Measurements from ENCODE around the gene TM4SF4. TPM values are rescaled to one million over a fixed set of nuclear protein-coding genes. Genes with fewer than 3 reads are reported as not detected.

Gene TM4SF4
- total RNA-seq, 1 donor from 2014 or later: 0.49 TPM

- peak; percentile 90 for TF ChIP-seq CTCF (IDR thresholded peaks at IDR 0.05)
- Histone ChIP-seq H3K27ac (peak overlapping the region; percentile 69), H3K27me3 (no peaks in the 10 kb centered on the region), H3K4me3 (no peak overlapping the region), H3K4me1 (peaks cover 22% of the 10 kb centered on the region), H3K36me3 (no peaks in the 10 kb centered on the region), H3K9me3 (no peaks in the 10 kb centered on the region)
- intact Hi-C loops (cut with DNase I): loop anchor here (10.0 kb wide), 2 partner anchors 86 to 366 kb away; no protein-coding TSS in a partner anchor
- ATAC-seq (peak; percentile 99), DNase-seq (peak; percentile 86)
These were observed 6.0 kb downstream of the TM4SF4 start for GRCh38 chr3:149480326-149481017.

GRCh38 chr3:149481056-149481455 is 6.6 kb downstream of the TM4SF4 start:
- H3K4me1 ChIP-seq: peaks cover 20% of the 10 kb centered on the region
- no peaks in the 10 kb centered on the region for H3K36me3 ChIP-seq
- ATAC-seq (no peak), DNase-seq (no peak)
- H3K9me3 ChIP-seq: no peaks in the 10 kb centered on the region
- TF ChIP-seq CTCF (IDR thresholded peaks at IDR 0.05): no peak
- H3K27me3 ChIP-seq: no peaks in the 10 kb centered on the region
- H3K4me3 ChIP-seq: no peak overlapping the region
- H3K27ac ChIP-seq: no peak overlapping the region
- intact Hi-C loops (cut with DNase I): loop anchor here (10.0 kb wide), 2 partner anchors 86 to 366 kb away; no protein-coding TSS in a partner anchor

- TF ChIP-seq CTCF (IDR thresholded peaks at IDR 0.05): no peak
- Histone ChIP-seq H3K36me3 (no peaks in the 10 kb centered on the region), H3K27ac (no peak overlapping the region), H3K9me3 (no peaks in the 10 kb centered on the region), H3K4me3 (no peak overlapping the region), H3K4me1 (peaks cover 16% of the 10 kb centered on the region), H3K27me3 (no peaks in the 10 kb centered on the region)
- ATAC-seq (no peak), DNase-seq (no peak)
- intact Hi-C loops (cut with DNase I): loop anchor here (10.0 kb wide), 2 partner anchors 87 to 367 kb away; no protein-coding TSS in a partner anchor
These were observed 7.0 kb downstream of the TM4SF4 start for GRCh38 chr3:149481491-149481890.

GRCh38 chr3:149486726-149487125 is 12.2 kb downstream of the TM4SF4 start:
- intact Hi-C loops (cut with DNase I): loop anchor here (10.0 kb wide), 2 partner anchors 92 to 372 kb away; no protein-coding TSS in a partner anchor
- no peak for ATAC-seq
- no peak for TF ChIP-seq CTCF (IDR thresholded peaks at IDR 0.05)

GRCh38 chr3:149487598-149488197 is 13.2 kb downstream of the TM4SF4 start:
- intact Hi-C loops (cut with DNase I): loop anchor here (10.0 kb wide), 2 partner anchors 93 to 373 kb away; no protein-coding TSS in a partner anchor
- H3K36me3 ChIP-seq: no peaks in the 10 kb centered on the region
- no peaks in the 10 kb centered on the region for H3K9me3 ChIP-seq
- no peak overlapping the region for H3K4me3 ChIP-seq
- H3K4me1 ChIP-seq: no peaks in the 10 kb centered on the region
- no peak for DNase-seq
- peak; percentile 44 for TF ChIP-seq CTCF (IDR thresholded peaks at IDR 0.05)
- ATAC-seq: peak; percentile 68
- H3K27ac ChIP-seq: no peak overlapping the region
- no peaks in the 10 kb centered on the region for H3K27me3 ChIP-seq

More at GRCh38 chr3:149486726-149487125, 12.2 kb downstream of the TM4SF4 start:
- no peak for DNase-seq
- Histone ChIP-seq H3K4me3 (no peak overlapping the region), H3K9me3 (no peaks in the 10 kb centered on the region), H3K27me3 (no peaks in the 10 kb centered on the region), H3K36me3 (no peaks in the 10 kb centered on the region), H3K27ac (no peak overlapping the region), H3K4me1 (no peaks in the 10 kb centered on the region)
